Measurements from ENCODE around the gene PTPN2. TPM values are rescaled to one million over a fixed set of nuclear protein-coding genes. Genes with fewer than 3 reads are reported as not detected.

PTPN2 gene
- total and polyA plus RNA-seq, 2 of the 4 experiments (the other 2 are of a cell fraction): 13.2 to 30.6 TPM

DNA sequence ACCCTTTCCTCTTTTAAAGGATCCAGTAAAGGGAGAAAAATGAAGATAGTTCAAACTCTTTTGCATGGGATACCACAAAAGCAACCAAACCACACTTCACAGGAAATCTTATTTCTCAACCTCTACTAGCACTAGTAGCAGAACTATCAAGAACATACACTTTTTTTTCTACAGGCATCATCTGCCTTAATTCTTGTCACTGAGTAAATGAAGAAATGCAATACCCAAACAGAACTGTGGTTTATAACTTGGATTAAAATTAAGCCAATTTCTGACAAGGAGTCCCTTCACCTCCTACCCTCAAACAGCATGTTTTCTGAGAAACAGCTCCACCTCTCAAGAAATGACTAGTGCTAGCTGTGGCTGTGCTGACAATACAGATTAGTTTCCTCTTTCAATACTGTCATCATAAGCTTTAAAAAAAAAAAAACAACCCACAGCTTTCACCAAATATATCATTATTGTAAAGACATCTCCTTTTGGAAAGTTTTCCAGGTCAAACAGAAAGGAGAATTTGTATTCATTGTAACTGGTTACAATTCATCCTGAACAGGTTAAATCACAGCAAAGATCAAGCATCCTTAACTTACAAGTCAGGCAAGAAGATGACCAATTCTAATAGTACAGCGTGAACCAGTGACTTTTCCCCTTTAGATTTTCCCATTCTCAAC, 44.4 kb downstream of the PTPN2 start (continued):
- TF ChIP-seq RAD21 (IDR thresholded peaks at IDR 0.05; ENCODE audit: low read length) (no peak), FOS (IDR thresholded peaks at IDR 0.05; ENCODE audit: low read depth, low read length) (no peak), POLR2A (IDR thresholded peaks at IDR 0.05; ENCODE audit: low read depth, low read length) (no peak)

DNA sequence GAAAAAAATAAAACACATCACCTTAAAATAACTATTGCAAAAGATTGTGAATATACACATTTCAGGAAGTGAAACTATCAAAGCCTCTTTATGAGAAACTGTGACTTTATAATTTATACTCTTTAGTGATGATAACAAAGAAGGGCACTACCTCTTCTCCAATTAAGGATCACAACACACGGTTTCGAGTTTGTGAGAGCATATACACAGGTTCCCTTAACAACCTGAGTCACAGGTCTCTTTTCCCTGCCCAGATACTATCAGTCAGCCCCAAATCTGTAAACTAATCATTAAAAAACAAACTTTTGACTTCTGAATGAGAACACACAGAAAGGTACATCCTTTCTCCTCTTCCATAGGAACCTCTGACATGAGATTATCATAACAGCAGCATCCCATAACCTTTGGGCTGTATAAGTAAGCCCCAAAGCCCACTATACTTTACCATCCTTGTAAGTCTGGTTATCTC, 44.9 kb downstream of the PTPN2 start:
- peaks cover 18% of the 10 kb centered on the region for H3K4me1 ChIP-seq (ENCODE audit: control insufficient read depth, insufficient read depth, low read length)
- H2AK9ac ChIP-seq (replicated peaks; ENCODE audit: low read depth, low read length, poor library complexity): no peak overlapping the region
- no peak overlapping the region for H3K9ac ChIP-seq (ENCODE audit: low read depth, low read length)
- intact Hi-C loops (cut with micrococcal nuclease) (loop anchor here (2.0 kb wide), 1 partner anchor 44 kb away; no protein-coding TSS in a partner anchor), dilution Hi-C loops (cut with HindIII; ENCODE audit: low sequenced_read_pairs, unreplicated experiment) (no loop called here), in situ Hi-C loops (cut with MboI; ENCODE audit: low sequenced_read_pairs) (no loop called here)
- H2BK120ac ChIP-seq (ENCODE audit: low read depth, low read length): peak overlapping the region; percentile 45; the same call in 1 of the 2 replicates
- no peak overlapping the region for H3K4me3 ChIP-seq (ENCODE audit: insufficient read depth, low read depth, low read length)
- H3K14ac ChIP-seq (replicated peaks; ENCODE audit: low read depth, low read length): peak overlapping the region; percentile 23
- peak overlapping the region; percentile 69; the same call in 1 of the 2 replicates for H4K5ac ChIP-seq (ENCODE audit: low read depth, low read length)
- no peaks in the 10 kb centered on the region for H4K20me1 ChIP-seq (ENCODE audit: insufficient read depth, low read length)
- no TSS peak for BruUV-seq (replicated peaks)
- peak overlapping the region; percentile 56; the same call in 1 of the 2 replicates for H3K4me2 ChIP-seq (ENCODE audit: low read depth, low read length)
- no peak overlapping the region for H2AFZ ChIP-seq (replicated peaks; ENCODE audit: low read length, poor library complexity)
- H4K8ac ChIP-seq (ENCODE audit: low read depth in 2 of 2, low read length in 2 of 2): peak overlapping the region in 1 of 2 experiments; percentile 64; a peak in 2 of 4 replicates
- 0 out of 2 replicates have a peak overlapping the region, but pooled peaks have one; percentile 13 for H3K27ac ChIP-seq (ENCODE audit: insufficient read depth, low read length)
- peaks cover 13% of the 10 kb centered on the region for H3K9me1 ChIP-seq (ENCODE audit: insufficient read depth, low read length)
- peak overlapping the region; percentile 74; the same call in 1 of the 2 replicates for H2AK5ac ChIP-seq (ENCODE audit: low read depth, low read length)
- TF ChIP-seq NFE2L2 (IDR thresholded peaks at IDR 0.05; ENCODE audit: low read depth, low read length) (no peak), MXI1 (IDR thresholded peaks at IDR 0.05; ENCODE audit: borderline replicate concordance, low read depth, low read length) (no peak), RAD21 (IDR thresholded peaks at IDR 0.05; ENCODE audit: low read length) (no peak), BHLHE40 (IDR thresholded peaks at IDR 0.05; ENCODE audit: low read depth, low read length) (no peak), FOS (IDR thresholded peaks at IDR 0.05; ENCODE audit: low read depth, low read length) (no peak), RFX5 (IDR thresholded peaks at IDR 0.05; ENCODE audit: low read depth, low read length) (no peak)
- 100% methylated on average over 1 of the region's 2 CpGs; no CpG with 5 or more reads in 1 of the 2 experiments for WGBS, 2 experiments (ENCODE audit: extremely low coverage in 2 of 2, insufficient read length in 1 of 2)
- H3K36me3 ChIP-seq (ENCODE audit: control insufficient read depth, insufficient read depth, low read length): 0 out of 2 replicates have a peak, but pooled peaks cover 2% of the 10 kb centered on the region
- peak overlapping the region; percentile 12; the same call in 1 of the 3 replicates for H2BK15ac ChIP-seq (ENCODE audit: low read depth, low read length)
- no peak for DNase-seq
- H3K9me3 ChIP-seq (ENCODE audit: control insufficient read depth, insufficient read depth, low read length): no peaks in the 10 kb centered on the region
- peak overlapping the region; percentile 45 for H4K91ac ChIP-seq (ENCODE audit: insufficient read depth, low read depth, low read length)
- POLR2A ChIA-PET (ENCODE audit: unreplicated experiment): no interaction called here
- H3K56ac ChIP-seq (ENCODE audit: extremely low read depth, insufficient read depth, low read length): no peak overlapping the region
- H3K23ac ChIP-seq (ENCODE audit: low read depth, low read length): peak overlapping the region; percentile 6; the same call in 1 of the 2 replicates
- peak overlapping the region; percentile 11; the same call in 1 of the 2 replicates for H3K4ac ChIP-seq (ENCODE audit: low read depth, low read length)
- no peaks in the 10 kb centered on the region for H3K27me3 ChIP-seq (ENCODE audit: control insufficient read depth, insufficient read depth, low read length)
- H2BK5ac ChIP-seq (ENCODE audit: low read depth, low read length, poor library complexity, severe bottlenecking): peak overlapping the region; percentile 84
- CTCF ChIA-PET: no interaction called here
- no peak for ATAC-seq (ENCODE audit: low read depth)
- H3K79me1 ChIP-seq (ENCODE audit: low read depth in 1 of 2, low read length in 2 of 2): peaks cover 24 to 47% of the 10 kb centered on the region in 2 experiments
- peak overlapping the region; percentile 96; the same call in 1 of the 2 replicates for H3K18ac ChIP-seq (ENCODE audit: low read depth, low read length)
- H2BK20ac ChIP-seq (ENCODE audit: low read depth, low read length): peak overlapping the region; percentile 30; the same call in 1 of the 2 replicates
